ENCODE data around the gene GRIN2A.
"Not testable (repeated sequence)": the region's sequence is repeated elsewhere in the genome, so short reads cannot be mapped to it uniquely, and the experiment has no call there.

GRIN2A gene

DNA sequence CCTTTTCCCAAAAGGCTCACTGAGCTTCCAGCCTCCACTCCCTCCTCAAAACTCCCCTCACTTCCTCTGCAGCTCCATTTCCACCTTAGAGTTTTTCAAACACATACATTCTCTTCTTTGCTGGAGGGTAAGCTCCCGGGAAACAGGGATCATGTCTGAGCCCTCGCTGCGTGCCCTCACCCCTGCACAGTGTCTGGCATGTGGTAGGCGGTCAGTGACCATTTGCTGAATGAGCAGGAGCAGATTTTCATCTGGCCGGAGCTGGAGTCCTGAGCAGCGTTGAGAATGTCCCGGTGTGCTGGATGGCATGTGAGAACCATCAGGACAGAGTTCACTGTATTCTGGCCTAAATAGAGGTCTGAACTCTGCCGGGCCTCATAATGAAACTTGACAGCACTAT is 274.5 kb downstream of the GRIN2A start:
- DNase-seq = no peak

- no peak for DNase-seq
Observed at GRCh38 chr16:9906218-9906617, 276.0 kb downstream of the GRIN2A start.

GRCh38 chr16:9904526-9904925 is 277.7 kb downstream of the GRIN2A start:
- DNase-seq = no peak

GRCh38 chr16:9900576-9900975 is 281.7 kb downstream of the GRIN2A start:
- no peak for DNase-seq

DNA sequence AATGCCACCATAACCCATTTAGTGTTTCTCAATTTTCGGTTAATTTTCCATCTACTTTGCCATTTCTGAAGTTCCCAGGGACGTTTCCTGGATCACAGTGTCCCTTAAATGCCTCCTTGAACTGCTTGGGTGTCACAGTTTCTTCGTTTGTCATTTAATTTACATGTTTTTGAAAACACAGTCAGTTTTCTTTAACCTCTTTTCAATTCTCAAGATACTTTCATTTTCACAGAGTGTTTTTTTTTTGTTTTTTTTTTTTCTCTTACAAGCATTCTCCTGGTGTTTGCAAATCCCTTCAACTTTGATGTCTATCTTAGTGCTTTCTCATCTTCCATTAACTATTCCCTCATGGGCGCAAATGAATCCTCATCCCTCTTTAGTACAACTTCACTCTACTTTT is 283.7 kb downstream of the GRIN2A start:
- DNase-seq = no peak

DNA sequence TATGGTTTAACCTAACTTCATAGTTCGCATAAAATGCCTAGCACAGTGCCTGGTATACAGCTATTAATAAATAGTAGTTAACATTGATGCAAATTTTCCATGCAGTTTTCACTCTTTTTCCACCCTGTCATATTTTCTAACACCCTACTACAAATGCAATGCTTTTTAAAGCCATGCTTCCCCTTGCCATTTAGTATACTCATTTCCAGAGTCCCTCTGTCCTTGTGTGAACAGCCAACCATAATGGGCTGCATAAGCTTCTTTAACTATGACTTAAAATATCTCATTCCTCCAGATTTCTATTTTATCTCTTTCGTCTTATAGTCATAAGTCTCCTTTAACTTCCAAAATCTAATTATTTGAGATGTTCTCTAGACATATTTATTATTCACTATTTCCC is 284.1 kb downstream of the GRIN2A start:
- DNase-seq = no peak

DNA sequence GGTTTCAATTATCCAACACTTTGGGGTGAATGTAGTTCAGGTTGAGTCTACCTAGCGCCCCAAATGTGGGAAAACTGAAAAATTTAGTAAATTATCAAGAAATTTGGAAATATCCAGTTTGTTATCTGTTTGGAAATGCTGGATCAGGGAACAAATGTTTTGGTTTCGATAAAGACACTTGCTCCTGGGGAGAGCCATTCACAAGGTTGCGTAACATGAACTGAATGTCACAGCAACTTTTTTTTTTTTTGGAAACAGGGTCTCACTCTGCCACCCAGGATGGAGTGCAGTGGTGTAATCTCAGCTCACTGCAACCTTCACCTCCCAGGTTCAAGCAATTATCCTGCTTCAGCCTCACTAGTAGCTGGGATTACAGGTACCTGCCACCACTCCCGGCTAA is 286.4 kb downstream of the GRIN2A start:
- DNase-seq = no peak

DNA sequence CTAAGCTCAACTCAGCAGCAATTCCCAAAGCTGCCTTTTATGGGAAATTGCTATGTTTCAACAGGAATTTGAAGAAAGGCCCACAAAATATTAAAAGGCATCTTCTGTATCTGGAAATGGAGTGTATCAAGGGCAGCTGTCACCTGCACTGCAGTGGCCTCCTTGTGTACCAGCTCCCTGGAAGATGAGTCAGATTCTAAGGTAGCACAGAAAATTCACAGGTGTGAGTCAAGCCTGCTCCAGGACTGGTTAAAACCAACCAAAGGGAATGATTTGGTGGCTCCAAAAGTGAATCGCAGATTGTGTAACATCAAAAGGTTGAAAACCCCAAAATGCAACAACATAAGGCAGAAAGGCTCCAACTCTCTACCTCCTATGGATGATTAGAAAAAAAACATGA is 296.4 kb downstream of the GRIN2A start:
- no peak for DNase-seq

- DNase-seq = no peak
Observed at GRCh38 chr16:9885467-9885866, 296.8 kb downstream of the GRIN2A start.

- DNase-seq = not testable (repeated sequence)
Observed at GRCh38 chr16:9875981-9876380, 306.2 kb downstream of the GRIN2A start.

GRCh38 chr16:9874219-9874618 is 308.0 kb downstream of the GRIN2A start:
- DNase-seq = no peak

- no peak for DNase-seq
Observed at GRCh38 chr16:9870962-9871361, 311.3 kb downstream of the GRIN2A start.

DNA sequence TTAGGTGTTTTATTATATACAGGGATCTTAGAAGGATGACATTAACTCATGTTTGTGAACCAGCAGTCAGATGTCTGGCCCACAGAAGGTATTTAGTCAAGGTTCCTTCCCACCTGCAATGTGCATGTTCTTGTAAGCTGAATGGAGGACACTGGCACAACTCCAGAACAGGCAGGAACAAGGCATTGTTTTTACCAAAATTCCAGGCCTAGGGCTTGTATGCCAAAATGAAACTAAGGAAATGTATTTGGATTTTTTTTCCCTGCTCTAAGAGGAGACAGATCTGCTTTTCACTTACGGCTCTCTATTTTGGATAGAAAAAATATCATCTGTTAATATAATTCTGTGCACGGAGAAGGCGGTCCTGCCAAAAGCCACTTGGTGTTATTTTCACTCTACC is 312.5 kb downstream of the GRIN2A start:
- DNase-seq = no peak

- DNase-seq = no peak
Observed at GRCh38 chr16:9868606-9869149, 313.6 kb downstream of the GRIN2A start.

GRCh38 chr16:9867176-9867575 is 315.1 kb downstream of the GRIN2A start:
- DNase-seq = no peak

- DNase-seq = no peak
Observed at GRCh38 chr16:9864461-9864860, 317.8 kb downstream of the GRIN2A start.

DNA sequence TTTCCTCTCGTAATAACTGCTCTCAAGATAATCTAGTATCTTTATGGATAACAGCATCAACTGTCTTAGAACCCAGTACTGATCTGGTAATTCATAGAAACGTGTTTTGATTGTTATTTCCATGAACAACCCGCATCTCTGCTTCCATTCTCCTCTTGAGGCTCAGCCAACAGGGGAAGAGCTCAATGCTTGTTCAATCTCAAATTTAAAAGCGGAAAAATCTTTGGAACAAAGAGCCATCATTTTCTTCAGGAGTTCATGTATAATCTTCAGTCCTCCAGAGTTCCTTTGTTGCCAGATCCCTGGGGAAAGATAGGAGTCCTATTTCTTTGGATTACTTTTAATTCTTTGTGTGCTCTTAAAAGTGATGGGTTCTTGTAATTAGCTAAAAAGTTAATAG is 319.9 kb downstream of the GRIN2A start:
- no peak for DNase-seq

DNA sequence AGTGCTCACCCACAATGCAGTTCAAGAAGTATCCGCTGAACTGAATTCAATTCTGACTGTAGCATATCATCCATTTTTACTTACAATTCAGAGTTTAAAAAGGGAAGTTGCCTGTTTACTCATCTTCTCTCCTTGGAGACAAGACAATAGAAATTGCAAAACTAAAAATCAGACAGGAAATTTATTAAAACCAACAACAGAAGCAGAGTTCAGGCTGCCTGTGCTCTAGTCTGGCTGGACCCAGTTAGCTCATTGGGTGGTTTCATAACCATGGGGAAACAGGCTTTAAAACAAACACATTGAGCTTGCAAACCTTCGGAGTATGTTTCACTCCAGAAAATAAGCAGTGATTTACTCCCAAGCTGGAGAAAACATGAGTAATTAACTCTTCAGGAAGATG is 321.4 kb downstream of the GRIN2A start:
- DNase-seq = no peak

GRCh38 chr16:9859701-9860327 is 322.4 kb downstream of the GRIN2A start:
- no peak for DNase-seq

GRCh38 chr16:9854675-9855074 is 327.6 kb downstream of the GRIN2A start:
- no peak for DNase-seq

GRCh38 chr16:9852003-9852402 is 330.2 kb downstream of the GRIN2A start:
- no peak for DNase-seq

- no peak for DNase-seq
Observed at GRCh38 chr16:9850817-9851216, 331.4 kb downstream of the GRIN2A start.

- DNase-seq = no peak
Observed at GRCh38 chr16:9849697-9850245, 332.5 kb downstream of the GRIN2A start.

DNA sequence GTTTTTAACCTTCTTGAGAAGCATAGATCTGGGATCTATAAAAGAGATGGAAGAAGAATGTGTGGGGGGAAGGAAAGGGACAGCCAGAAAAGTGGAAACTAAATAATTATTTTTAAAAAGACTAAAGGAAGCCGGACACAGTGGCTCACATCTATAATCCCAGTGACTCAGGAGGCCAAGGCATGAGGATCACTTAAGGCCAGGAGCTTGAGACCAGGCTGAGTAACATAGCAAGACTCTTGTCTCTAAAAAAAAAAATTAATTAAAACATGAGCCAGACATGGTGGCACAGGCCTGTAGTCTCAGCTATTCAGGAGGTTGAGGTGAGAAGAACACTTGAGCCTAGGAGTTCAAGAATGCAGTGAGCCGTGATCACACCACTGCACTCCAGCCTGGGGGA is 335.1 kb downstream of the GRIN2A start:
- DNase-seq = no peak
